Chondrocyte (in vitro differentiated cells): ENCODE measurements around the gene ARFGAP1. TPM values are rescaled to one million over a fixed set of nuclear protein-coding genes. Genes with fewer than 3 reads are reported as not detected.

Experiments used
- DNase-seq: peaks from one replicate; pipeline ENCODE4 v3.0.0; 2021; ENCODE audit warnings: mixed read lengths, low spot score
- H3K27ac Mint-ChIP-seq: one replicate; pipeline ENCODE4 v1.8.0; 2021; ENCODE audit warnings: mild to moderate bottlenecking, moderate library complexity, mixed read lengths; ENCODE audit not compliant: unreplicated experiment
- H3K27me3 Mint-ChIP-seq: 2 replicates; pipeline ENCODE4 v1.8.0; 2021; ENCODE audit warnings: low read depth, mixed read lengths
- H3K36me3 Mint-ChIP-seq: 2 replicates; pipeline ENCODE4 v1.8.0; 2021; ENCODE audit warnings: low read depth, mixed read lengths
- H3K4me1 Mint-ChIP-seq: 2 replicates; pipeline ENCODE4 v1.8.0; 2021; ENCODE audit warnings: low read depth, mild to moderate bottlenecking, mixed read lengths
- H3K4me3 Mint-ChIP-seq: one replicate; pipeline ENCODE4 v1.8.0; 2021; ENCODE audit warnings: mild to moderate bottlenecking, moderate library complexity, mixed read lengths; ENCODE audit not compliant: unreplicated experiment
- H3K9me3 Mint-ChIP-seq: 2 replicates; pipeline ENCODE4 v1.8.0; 2021; ENCODE audit warnings: low read depth, mixed read lengths
- total RNA-seq: library from RNA; stranded (reverse); gene quantifications from 3 replicates; pipeline ENCODE4 v1.2.1, GENCODE V29; 2021
- TF ChIP-seq, protein P1 (sequence below): fragments of 200-600 bp; sonication (generic); IDR thresholded peaks from 2 replicates; pipeline ENCODE4 v1.5.0; 2021; ENCODE audit warnings: antibody characterized with exemption, mild to moderate bottlenecking, moderate library complexity

ARFGAP1 gene
- total RNA-seq, 1 donor from 2014 or later = 117 TPM

DNA sequence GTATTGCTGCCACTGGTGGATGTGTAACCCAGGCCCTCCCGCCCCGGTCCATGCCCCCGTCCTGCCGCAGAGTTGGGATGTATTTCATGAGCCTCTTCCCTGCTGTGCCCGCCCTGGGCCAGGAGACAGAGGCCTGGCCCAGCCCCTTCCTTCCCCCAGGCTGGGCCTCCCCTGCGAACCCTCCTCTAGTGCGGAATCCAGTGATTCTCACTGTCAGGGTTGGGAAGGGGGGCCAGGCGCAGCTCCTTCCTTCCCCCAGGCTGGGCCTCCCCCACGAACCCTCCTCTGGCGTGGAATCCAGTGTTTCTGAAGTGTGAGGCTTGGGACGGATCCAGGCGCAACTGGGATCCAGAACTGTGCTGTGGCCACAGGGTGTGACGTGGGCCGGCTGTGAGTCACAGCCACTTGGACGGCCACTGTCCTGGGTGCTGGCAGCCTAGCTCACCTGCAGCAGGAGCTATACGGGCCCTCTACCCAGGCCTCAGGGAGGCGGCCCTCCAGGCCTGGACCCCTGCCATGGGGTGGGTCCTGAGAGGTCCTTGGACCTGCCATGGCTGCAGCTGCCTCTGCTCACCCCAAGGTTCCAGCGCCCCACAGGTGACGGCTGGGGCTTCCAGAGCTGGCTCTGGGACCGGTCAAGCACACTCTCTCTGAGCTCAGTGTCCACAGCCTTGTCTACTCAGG, 48.7 kb downstream of the ARFGAP1 start:
- Mint-ChIP-seq H3K4me1 (no peaks in the 10 kb centered on the region), H3K4me3 (no peak overlapping the region), H3K9me3 (no peaks in the 10 kb centered on the region), H3K27me3 (peaks cover 14% of the 10 kb centered on the region), H3K36me3 (no peaks in the 10 kb centered on the region), H3K27ac (no peak overlapping the region)
- TF ChIP-seq, protein P1, sequence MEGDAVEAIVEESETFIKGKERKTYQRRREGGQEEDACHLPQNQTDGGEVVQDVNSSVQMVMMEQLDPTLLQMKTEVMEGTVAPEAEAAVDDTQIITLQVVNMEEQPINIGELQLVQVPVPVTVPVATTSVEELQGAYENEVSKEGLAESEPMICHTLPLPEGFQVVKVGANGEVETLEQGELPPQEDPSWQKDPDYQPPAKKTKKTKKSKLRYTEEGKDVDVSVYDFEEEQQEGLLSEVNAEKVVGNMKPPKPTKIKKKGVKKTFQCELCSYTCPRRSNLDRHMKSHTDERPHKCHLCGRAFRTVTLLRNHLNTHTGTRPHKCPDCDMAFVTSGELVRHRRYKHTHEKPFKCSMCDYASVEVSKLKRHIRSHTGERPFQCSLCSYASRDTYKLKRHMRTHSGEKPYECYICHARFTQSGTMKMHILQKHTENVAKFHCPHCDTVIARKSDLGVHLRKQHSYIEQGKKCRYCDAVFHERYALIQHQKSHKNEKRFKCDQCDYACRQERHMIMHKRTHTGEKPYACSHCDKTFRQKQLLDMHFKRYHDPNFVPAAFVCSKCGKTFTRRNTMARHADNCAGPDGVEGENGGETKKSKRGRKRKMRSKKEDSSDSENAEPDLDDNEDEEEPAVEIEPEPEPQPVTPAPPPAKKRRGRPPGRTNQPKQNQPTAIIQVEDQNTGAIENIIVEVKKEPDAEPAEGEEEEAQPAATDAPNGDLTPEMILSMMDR = no peak
- DNase-seq = peak; percentile 82

DNA sequence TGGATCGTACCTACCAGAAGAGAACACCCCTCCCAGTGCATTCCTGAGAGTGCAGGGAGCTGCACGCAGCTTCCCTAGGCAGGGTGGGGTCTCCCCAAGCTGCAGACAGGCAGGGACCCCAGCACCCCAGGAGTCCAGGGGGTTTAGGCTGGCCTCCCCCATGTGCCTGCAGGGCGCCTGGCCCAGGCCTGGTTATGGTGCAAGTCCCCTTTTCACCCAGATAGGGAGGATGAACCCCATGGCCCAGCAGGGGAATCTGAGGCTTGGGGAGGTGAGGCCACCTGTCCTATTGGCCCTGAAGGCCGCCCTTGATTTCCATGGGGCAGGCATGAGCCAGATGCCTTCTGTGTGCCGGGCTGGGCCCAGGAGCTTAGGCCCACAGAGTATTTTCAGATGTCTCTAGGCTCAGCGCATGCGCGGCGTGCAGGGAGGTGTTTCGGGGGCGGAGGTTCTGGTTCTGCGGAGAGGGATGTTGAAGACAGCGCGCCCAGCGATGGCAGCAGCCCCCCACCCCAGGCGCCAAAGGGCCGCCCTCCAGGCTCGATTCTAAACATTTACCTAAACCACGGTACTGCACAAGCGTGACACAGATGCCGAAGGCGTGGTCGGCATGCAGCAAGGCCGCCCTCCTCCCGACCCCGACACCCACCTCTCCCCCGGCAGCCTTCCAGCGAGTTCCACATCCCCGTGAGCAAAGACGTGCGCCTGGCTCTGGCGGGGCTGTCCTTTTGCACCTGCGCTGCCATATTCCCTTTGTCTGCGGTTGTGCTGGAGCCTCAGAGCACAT, 49.7 kb downstream of the ARFGAP1 start:
- no peak overlapping the region for H3K4me3 Mint-ChIP-seq
- TF ChIP-seq, protein P1 = no peak
- no peaks in the 10 kb centered on the region for H3K4me1 Mint-ChIP-seq
- no peak overlapping the region for H3K27ac Mint-ChIP-seq
- peaks cover 14% of the 10 kb centered on the region for H3K27me3 Mint-ChIP-seq
- H3K36me3 Mint-ChIP-seq = no peaks in the 10 kb centered on the region
- DNase-seq = peak; percentile 79
- H3K9me3 Mint-ChIP-seq = no peaks in the 10 kb centered on the region

DNA sequence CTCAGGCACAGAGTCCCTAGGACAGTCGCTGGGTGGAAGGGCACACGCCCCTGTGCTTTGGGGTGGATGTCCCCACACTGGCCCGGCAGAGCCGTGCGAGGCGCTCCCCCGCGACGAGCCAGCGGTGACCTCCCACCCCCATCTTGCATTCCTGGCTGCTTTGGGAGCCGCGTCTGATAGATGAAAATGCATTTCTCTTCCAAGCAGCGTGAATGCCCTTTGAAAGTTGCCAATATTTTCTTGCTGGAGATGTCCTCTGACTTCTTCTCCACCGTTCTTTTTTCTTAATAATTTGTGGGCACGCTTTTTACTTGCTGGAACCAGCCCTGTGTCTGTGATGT, 50.3 kb downstream of the ARFGAP1 start:
- TF ChIP-seq, protein P1 = no peak
- no peaks in the 10 kb centered on the region for H3K4me1 Mint-ChIP-seq
- H3K4me3 Mint-ChIP-seq = no peak overlapping the region
- H3K36me3 Mint-ChIP-seq = no peaks in the 10 kb centered on the region
- DNase-seq = no peak
- H3K27ac Mint-ChIP-seq = no peak overlapping the region
- H3K27me3 Mint-ChIP-seq = peaks cover 14% of the 10 kb centered on the region
- no peaks in the 10 kb centered on the region for H3K9me3 Mint-ChIP-seq

DNA sequence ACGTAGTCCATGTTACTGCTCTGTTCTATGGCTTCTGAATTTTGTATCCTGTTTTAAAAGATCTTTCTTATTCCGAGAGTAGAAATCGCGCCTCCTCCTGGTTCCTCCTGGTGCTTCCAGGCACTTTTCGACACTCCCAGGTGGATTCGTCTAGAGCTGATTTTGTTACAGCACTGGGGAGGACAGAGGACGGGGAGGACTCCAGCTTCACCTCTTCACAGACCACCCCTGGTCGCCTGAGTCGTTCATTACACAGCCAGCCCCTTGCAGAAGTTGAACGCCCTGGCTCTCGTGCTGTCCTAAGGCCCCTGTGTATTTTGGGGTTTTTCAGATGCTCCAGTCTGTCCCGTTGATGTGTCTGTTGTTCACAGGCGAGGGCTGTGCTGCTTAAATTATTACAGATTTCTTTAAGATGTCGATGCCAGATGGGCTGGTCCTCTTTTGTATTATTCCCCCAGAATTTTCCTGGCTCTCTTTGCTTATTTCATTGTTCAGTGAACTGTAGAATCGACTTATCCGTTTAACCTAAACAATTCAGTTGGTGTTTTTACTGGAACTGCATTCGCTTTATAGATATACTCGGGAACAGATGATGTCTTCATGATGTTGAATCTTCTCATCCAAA, 50.9 kb downstream of the ARFGAP1 start:
- Mint-ChIP-seq H3K9me3 (no peaks in the 10 kb centered on the region), H3K27me3 (peaks cover 14% of the 10 kb centered on the region), H3K4me1 (no peaks in the 10 kb centered on the region), H3K27ac (no peak overlapping the region), H3K4me3 (no peak overlapping the region), H3K36me3 (no peaks in the 10 kb centered on the region)
- DNase-seq = no peak
- TF ChIP-seq, protein P1 = no peak

DNA sequence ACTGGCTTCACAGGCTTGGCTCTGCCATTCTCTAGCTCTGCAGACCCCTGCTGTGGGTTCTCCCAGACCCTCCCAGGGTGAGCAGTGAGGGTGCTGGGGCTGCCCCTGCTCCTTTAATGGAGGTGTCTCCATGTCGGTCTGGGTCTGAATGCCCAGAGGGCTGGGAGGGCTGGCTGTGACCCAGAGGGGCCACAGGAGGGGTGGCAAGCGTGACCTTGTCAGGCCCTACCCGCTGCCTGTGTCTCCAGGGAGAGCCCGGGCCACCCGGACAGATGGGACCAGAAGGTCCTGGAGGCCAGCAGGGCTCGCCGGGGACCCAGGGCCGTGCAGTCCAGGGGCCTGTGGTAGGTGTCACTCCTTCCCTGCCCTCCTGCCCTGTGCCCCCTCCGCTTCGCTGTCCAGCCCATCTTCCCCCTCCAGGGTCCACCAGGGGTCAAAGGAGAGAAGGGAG, 52.4 kb downstream of the ARFGAP1 start:
- H3K4me1 Mint-ChIP-seq = no peaks in the 10 kb centered on the region
- peaks cover 14% of the 10 kb centered on the region for H3K27me3 Mint-ChIP-seq
- TF ChIP-seq, protein P1 = no peak
- no peaks in the 10 kb centered on the region for H3K36me3 Mint-ChIP-seq
- H3K9me3 Mint-ChIP-seq = no peaks in the 10 kb centered on the region
- H3K4me3 Mint-ChIP-seq = no peak overlapping the region
- peak; percentile 89 for DNase-seq
- no peak overlapping the region for H3K27ac Mint-ChIP-seq
